WTC11 (cell line): ENCODE results near the gene EHBP1. TPM values are rescaled to one million over a fixed set of nuclear protein-coding genes. Genes with fewer than 3 reads are reported as not detected.
A peak's percentile ranks its signal among the peaks of the same experiment; 100 is the strongest.

Source experiments
- ATAC-seq: fragments of 200-7000 bp; cut with Tn5 transposase; 2 replicates; pipeline ENCODE4 v1.10.0; 2021; ENCODE audit warnings: mild to moderate bottlenecking, moderate library complexity
- CTCF ChIA-PET: fragments of 300-600 bp; sonication (Branson Sonifier 250); formaldehyde crosslinking; loops from one replicate; lab custom pipeline; 2021; ENCODE audit warnings: antibody characterized with exemption; lab: Charles Lee
- POLR2A ChIA-PET: fragments of 350-600 bp; sonication (Branson Sonifier 250); formaldehyde crosslinking; loops from one replicate; lab custom pipeline; 2021; ENCODE audit warnings: antibody characterized with exemption; lab: Charles Lee
- DNase-seq: peaks from one replicate; pipeline ENCODE4 v3.0.0; 2021; ENCODE audit warnings: low spot score
- H3K27ac Mint-ChIP-seq: 2 replicates; pipeline ENCODE4 v1.8.0; 2021; ENCODE audit warnings: mixed read lengths
- H3K27me3 Mint-ChIP-seq: 2 replicates; pipeline ENCODE4 v1.8.0; 2021; ENCODE audit warnings: low read depth, mild to moderate bottlenecking, moderate library complexity, mixed read lengths
- H3K36me3 Mint-ChIP-seq: 2 replicates; pipeline ENCODE4 v1.8.0; 2021; ENCODE audit warnings: mixed read lengths
- H3K4me1 Mint-ChIP-seq: 2 replicates; pipeline ENCODE4 v1.8.0; 2022; ENCODE audit warnings: mixed read lengths
- H3K4me3 Mint-ChIP-seq: 2 replicates; pipeline ENCODE4 v1.8.0; 2021; ENCODE audit warnings: mild to moderate bottlenecking, moderate library complexity, mixed read lengths
- H3K9me3 Mint-ChIP-seq: 2 replicates; pipeline ENCODE4 v1.8.0; 2021; ENCODE audit warnings: mixed read lengths
- CREB1 ChIP-seq: sonication (generic); formaldehyde crosslinking; IDR thresholded peaks from 2 replicates; pipeline ENCODE4 v1.8.0; 2023; ENCODE audit warnings: mild to moderate bottlenecking, missing genetic modification reagents
- ELF4 ChIP-seq: sonication (generic); formaldehyde crosslinking; IDR thresholded peaks from 2 replicates; pipeline ENCODE4 v1.8.1; 2022; ENCODE audit warnings: low read depth, mild to moderate bottlenecking, moderate library complexity, missing genetic modification reagents
- FOXJ3 ChIP-seq: sonication (generic); formaldehyde crosslinking; IDR thresholded peaks from 2 replicates; pipeline ENCODE4 v1.9.0; 2021; ENCODE audit warnings: missing genetic modification reagents, mild to moderate bottlenecking, borderline replicate concordance
- FOXK1 ChIP-seq: sonication (generic); formaldehyde crosslinking; IDR thresholded peaks from 2 replicates; pipeline ENCODE4 v1.8.0; 2022; ENCODE audit warnings: mild to moderate bottlenecking, moderate library complexity, missing genetic modification reagents
- FOXP1 ChIP-seq: sonication (generic); formaldehyde crosslinking; IDR thresholded peaks from 2 replicates; pipeline ENCODE4 v1.8.0; 2022; ENCODE audit warnings: missing genetic modification reagents, mild to moderate bottlenecking, moderate library complexity, borderline replicate concordance
- GRHL2 ChIP-seq: fragments of 250-450 bp; sonication (Bioruptor Pico); IDR thresholded peaks from 2 replicates; pipeline ENCODE4 v1.8.0; 2022; ENCODE audit warnings: mild to moderate bottlenecking, moderate library complexity; ENCODE audit not compliant: insufficient replicate concordance, severe bottlenecking
- MXD4 ChIP-seq: fragments of 250-450 bp; sonication (Bioruptor Pico); IDR thresholded peaks from 2 replicates; pipeline ENCODE4 v1.8.0; 2021; ENCODE audit warnings: mild to moderate bottlenecking, moderate library complexity, borderline replicate concordance
- RORB ChIP-seq: fragments of 250-450 bp; sonication (Bioruptor Pico); IDR thresholded peaks from 2 replicates; pipeline ENCODE4 v1.9.0; 2021; ENCODE audit warnings: mild to moderate bottlenecking
- SOX15 ChIP-seq: fragments of 250-450 bp; sonication (Bioruptor Pico); IDR thresholded peaks from 2 replicates; pipeline ENCODE4 v1.9.0; 2021; ENCODE audit warnings: mild to moderate bottlenecking
- ZNF232 ChIP-seq: sonication (generic); formaldehyde crosslinking; IDR thresholded peaks from 2 replicates; pipeline ENCODE4 v1.8.0; 2022; ENCODE audit warnings: mild to moderate bottlenecking, missing genetic modification reagents
- total RNA-seq: library from RNA; stranded (reverse); gene quantifications from 3 replicates; pipeline ENCODE4 v1.2.3, GENCODE V29; 2021
- TF ChIP-seq, protein P1 (sequence below): fragments of 250-450 bp; sonication (Bioruptor Pico); IDR thresholded peaks from 2 replicates; pipeline ENCODE4 v2.1.2; 2022; ENCODE audit warnings: mild to moderate bottlenecking, moderate library complexity
- TF ChIP-seq, protein P2 (sequence below): sonication (generic); formaldehyde crosslinking; IDR thresholded peaks from 2 replicates; pipeline ENCODE4 v1.8.1; 2023; ENCODE audit warnings: mild to moderate bottlenecking, missing genetic modification reagents, borderline replicate concordance
- TF ChIP-seq, protein P3 (sequence below): sonication (generic); formaldehyde crosslinking; IDR thresholded peaks from 2 replicates; pipeline ENCODE4 v1.8.0; 2022; ENCODE audit warnings: mild to moderate bottlenecking, missing genetic modification reagents
- TF ChIP-seq, protein P4 (sequence below): sonication (generic); formaldehyde crosslinking; IDR thresholded peaks from 2 replicates; pipeline ENCODE4 v1.8.1; 2023; ENCODE audit warnings: mild to moderate bottlenecking, missing genetic modification reagents, moderate library complexity
- TF ChIP-seq, protein P5 (sequence below): sonication (generic); formaldehyde crosslinking; IDR thresholded peaks from 2 replicates; pipeline ENCODE4 v1.8.1; 2022; ENCODE audit warnings: mild to moderate bottlenecking, moderate library complexity, missing genetic modification reagents
- TF ChIP-seq, protein P6 (sequence below): sonication (generic); formaldehyde crosslinking; IDR thresholded peaks from 2 replicates; pipeline ENCODE4 v1.8.1; 2022; ENCODE audit warnings: mild to moderate bottlenecking, missing genetic modification reagents, moderate library complexity, borderline replicate concordance
- TF ChIP-seq, protein P7 (sequence below): sonication (generic); formaldehyde crosslinking; IDR thresholded peaks from 2 replicates; pipeline ENCODE4 v1.8.0; 2022; ENCODE audit warnings: missing genetic modification reagents
- TF ChIP-seq, protein P8 (sequence below): sonication (generic); formaldehyde crosslinking; IDR thresholded peaks from 2 replicates; pipeline ENCODE4 v1.8.1; 2023; ENCODE audit warnings: mild to moderate bottlenecking, missing genetic modification reagents

EHBP1 gene
- total RNA-seq, 1 experiment from 2014 or later, result 36.4 TPM

DNA sequence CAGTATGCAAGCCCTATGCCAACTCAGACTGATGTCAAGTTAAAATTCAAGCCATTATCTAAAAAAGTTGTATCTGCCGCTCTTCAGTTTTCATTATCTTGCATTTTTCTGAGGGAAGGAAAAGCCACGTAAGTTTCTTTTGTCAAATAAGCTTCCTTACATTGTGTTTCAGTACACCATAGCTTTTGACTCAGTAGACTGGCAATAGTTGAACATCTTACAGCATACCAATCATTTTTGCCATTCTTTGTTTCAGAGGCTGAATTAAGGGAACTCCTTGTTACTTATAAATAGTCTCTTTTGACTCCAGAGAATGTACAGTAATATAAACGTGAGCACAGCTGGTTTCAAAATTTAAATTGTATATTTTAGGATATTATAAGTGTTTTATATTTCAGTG is 120.6 kb downstream of the EHBP1 start:
- Mint-ChIP-seq H3K36me3 (peaks cover 29% of the 10 kb centered on the region), H3K9me3 (peaks cover 9% of the 10 kb centered on the region), H3K4me3 (no peak overlapping the region), H3K27ac (peak overlapping the region; percentile 41; the same call in 1 of the 2 replicates), H3K4me1 (peaks cover 19% of the 10 kb centered on the region), H3K27me3 (no peaks in the 10 kb centered on the region)
- ATAC-seq (no peak), DNase-seq (no peak)
- POLR2A ChIA-PET, result no interaction called here
- TF ChIP-seq ZNF232 (CRISPR knock-in tag) (no peak), MXD4 (no peak), RORB (CRISPR knock-in tag) (no peak)
- TF ChIP-seq, protein P1, sequence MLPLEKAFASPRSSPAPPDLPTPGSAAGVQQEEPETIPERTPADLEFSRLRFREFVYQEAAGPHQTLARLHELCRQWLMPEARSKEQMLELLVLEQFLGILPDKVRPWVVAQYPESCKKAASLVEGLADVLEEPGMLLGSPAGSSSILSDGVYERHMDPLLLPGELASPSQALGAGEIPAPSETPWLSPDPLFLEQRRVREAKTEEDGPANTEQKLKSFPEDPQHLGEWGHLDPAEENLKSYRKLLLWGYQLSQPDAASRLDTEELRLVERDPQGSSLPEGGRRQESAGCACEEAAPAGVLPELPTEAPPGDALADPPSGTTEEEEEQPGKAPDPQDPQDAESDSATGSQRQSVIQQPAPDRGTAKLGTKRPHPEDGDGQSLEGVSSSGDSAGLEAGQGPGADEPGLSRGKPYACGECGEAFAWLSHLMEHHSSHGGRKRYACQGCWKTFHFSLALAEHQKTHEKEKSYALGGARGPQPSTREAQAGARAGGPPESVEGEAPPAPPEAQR (CRISPR knock-in tag), result no peak
- CTCF ChIA-PET, result no interaction called here

DNA sequence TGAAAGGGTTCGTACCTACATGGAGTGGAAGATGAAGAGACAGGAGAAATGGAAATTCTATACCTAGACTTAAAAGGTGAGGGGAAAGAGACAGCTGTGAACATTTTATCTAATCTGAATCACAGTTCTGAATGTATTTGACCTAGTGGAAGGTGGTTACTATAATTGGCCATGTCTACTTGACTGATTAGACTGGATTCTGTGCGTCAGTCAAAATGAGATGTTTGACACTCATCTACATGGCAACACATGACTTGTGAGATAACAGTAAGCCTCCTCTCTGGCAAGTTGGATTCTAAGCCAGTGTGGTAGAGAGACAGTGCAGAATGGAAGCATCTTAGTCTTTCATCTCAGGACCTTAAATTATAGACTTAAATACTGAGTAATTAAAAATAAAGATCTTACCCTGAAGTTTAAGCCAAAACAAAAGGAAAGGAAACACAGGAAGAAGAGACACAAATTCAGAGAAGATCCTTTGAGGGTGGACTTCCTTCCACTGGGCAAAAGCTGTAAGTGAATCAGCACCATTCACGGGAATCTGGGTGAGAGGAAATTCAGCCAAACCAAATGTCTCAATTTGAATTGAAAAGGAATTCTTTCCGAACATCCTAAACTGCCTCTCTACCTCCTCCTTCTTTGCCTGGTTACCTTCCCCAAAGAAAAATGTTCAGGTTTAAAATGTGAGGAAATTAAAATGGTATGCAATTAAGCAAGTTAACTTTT is 121.6 kb downstream of the EHBP1 start:
- peaks cover 36% of the 10 kb centered on the region for H3K36me3 Mint-ChIP-seq
- no peak overlapping the region for H3K4me3 Mint-ChIP-seq
- H3K4me1 Mint-ChIP-seq, result peaks cover 19% of the 10 kb centered on the region
- CTCF ChIA-PET, result no interaction called here
- H3K27ac Mint-ChIP-seq, result peak overlapping the region; percentile 20
- DNase-seq (no peak), ATAC-seq (no peak)
- POLR2A ChIA-PET, result no interaction called here
- H3K9me3 Mint-ChIP-seq, result peaks cover 9% of the 10 kb centered on the region
- H3K27me3 Mint-ChIP-seq, result no peaks in the 10 kb centered on the region
- TF ChIP-seq GRHL2 (CRISPR knock-in tag), result no peak
- TF ChIP-seq, protein P2, sequence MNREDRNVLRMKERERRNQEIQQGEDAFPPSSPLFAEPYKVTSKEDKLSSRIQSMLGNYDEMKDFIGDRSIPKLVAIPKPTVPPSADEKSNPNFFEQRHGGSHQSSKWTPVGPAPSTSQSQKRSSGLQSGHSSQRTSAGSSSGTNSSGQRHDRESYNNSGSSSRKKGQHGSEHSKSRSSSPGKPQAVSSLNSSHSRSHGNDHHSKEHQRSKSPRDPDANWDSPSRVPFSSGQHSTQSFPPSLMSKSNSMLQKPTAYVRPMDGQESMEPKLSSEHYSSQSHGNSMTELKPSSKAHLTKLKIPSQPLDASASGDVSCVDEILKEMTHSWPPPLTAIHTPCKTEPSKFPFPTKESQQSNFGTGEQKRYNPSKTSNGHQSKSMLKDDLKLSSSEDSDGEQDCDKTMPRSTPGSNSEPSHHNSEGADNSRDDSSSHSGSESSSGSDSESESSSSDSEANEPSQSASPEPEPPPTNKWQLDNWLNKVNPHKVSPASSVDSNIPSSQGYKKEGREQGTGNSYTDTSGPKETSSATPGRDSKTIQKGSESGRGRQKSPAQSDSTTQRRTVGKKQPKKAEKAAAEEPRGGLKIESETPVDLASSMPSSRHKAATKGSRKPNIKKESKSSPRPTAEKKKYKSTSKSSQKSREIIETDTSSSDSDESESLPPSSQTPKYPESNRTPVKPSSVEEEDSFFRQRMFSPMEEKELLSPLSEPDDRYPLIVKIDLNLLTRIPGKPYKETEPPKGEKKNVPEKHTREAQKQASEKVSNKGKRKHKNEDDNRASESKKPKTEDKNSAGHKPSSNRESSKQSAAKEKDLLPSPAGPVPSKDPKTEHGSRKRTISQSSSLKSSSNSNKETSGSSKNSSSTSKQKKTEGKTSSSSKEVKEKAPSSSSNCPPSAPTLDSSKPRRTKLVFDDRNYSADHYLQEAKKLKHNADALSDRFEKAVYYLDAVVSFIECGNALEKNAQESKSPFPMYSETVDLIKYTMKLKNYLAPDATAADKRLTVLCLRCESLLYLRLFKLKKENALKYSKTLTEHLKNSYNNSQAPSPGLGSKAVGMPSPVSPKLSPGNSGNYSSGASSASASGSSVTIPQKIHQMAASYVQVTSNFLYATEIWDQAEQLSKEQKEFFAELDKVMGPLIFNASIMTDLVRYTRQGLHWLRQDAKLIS (CRISPR knock-in tag), result no peak
- TF ChIP-seq, protein P3, sequence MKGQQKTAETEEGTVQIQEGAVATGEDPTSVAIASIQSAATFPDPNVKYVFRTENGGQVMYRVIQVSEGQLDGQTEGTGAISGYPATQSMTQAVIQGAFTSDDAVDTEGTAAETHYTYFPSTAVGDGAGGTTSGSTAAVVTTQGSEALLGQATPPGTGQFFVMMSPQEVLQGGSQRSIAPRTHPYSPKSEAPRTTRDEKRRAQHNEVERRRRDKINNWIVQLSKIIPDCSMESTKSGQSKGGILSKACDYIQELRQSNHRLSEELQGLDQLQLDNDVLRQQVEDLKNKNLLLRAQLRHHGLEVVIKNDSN, result no peak
- no peak for TF ChIP-seq FOXK1 (CRISPR knock-in tag)
- no peak for TF ChIP-seq CREB1 (CRISPR knock-in tag)
- TF ChIP-seq ELF4 (CRISPR knock-in tag), result no peak
- TF ChIP-seq, protein P4, sequence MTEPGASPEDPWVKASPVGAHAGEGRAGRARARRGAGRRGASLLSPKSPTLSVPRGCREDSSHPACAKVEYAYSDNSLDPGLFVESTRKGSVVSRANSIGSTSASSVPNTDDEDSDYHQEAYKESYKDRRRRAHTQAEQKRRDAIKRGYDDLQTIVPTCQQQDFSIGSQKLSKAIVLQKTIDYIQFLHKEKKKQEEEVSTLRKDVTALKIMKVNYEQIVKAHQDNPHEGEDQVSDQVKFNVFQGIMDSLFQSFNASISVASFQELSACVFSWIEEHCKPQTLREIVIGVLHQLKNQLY (CRISPR knock-in tag), result no peak
- no peak for TF ChIP-seq FOXP1 (CRISPR knock-in tag)
- TF ChIP-seq, protein P5, sequence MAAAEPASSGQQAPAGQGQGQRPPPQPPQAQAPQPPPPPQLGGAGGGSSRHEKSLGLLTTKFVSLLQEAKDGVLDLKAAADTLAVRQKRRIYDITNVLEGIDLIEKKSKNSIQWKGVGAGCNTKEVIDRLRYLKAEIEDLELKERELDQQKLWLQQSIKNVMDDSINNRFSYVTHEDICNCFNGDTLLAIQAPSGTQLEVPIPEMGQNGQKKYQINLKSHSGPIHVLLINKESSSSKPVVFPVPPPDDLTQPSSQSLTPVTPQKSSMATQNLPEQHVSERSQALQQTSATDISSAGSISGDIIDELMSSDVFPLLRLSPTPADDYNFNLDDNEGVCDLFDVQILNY (CRISPR knock-in tag), result no peak
- TF ChIP-seq, protein P6, sequence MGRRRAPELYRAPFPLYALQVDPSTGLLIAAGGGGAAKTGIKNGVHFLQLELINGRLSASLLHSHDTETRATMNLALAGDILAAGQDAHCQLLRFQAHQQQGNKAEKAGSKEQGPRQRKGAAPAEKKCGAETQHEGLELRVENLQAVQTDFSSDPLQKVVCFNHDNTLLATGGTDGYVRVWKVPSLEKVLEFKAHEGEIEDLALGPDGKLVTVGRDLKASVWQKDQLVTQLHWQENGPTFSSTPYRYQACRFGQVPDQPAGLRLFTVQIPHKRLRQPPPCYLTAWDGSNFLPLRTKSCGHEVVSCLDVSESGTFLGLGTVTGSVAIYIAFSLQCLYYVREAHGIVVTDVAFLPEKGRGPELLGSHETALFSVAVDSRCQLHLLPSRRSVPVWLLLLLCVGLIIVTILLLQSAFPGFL (CRISPR knock-in tag), result no peak
- TF ChIP-seq, protein P7, sequence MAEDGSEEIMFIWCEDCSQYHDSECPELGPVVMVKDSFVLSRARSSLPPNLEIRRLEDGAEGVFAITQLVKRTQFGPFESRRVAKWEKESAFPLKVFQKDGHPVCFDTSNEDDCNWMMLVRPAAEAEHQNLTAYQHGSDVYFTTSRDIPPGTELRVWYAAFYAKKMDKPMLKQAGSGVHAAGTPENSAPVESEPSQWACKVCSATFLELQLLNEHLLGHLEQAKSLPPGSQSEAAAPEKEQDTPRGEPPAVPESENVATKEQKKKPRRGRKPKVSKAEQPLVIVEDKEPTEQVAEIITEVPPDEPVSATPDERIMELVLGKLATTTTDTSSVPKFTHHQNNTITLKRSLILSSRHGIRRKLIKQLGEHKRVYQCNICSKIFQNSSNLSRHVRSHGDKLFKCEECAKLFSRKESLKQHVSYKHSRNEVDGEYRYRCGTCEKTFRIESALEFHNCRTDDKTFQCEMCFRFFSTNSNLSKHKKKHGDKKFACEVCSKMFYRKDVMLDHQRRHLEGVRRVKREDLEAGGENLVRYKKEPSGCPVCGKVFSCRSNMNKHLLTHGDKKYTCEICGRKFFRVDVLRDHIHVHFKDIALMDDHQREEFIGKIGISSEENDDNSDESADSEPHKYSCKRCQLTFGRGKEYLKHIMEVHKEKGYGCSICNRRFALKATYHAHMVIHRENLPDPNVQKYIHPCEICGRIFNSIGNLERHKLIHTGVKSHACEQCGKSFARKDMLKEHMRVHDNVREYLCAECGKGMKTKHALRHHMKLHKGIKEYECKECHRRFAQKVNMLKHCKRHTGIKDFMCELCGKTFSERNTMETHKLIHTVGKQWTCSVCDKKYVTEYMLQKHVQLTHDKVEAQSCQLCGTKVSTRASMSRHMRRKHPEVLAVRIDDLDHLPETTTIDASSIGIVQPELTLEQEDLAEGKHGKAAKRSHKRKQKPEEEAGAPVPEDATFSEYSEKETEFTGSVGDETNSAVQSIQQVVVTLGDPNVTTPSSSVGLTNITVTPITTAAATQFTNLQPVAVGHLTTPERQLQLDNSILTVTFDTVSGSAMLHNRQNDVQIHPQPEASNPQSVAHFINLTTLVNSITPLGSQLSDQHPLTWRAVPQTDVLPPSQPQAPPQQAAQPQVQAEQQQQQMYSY (CRISPR knock-in tag), result no peak
- TF ChIP-seq, protein P8, sequence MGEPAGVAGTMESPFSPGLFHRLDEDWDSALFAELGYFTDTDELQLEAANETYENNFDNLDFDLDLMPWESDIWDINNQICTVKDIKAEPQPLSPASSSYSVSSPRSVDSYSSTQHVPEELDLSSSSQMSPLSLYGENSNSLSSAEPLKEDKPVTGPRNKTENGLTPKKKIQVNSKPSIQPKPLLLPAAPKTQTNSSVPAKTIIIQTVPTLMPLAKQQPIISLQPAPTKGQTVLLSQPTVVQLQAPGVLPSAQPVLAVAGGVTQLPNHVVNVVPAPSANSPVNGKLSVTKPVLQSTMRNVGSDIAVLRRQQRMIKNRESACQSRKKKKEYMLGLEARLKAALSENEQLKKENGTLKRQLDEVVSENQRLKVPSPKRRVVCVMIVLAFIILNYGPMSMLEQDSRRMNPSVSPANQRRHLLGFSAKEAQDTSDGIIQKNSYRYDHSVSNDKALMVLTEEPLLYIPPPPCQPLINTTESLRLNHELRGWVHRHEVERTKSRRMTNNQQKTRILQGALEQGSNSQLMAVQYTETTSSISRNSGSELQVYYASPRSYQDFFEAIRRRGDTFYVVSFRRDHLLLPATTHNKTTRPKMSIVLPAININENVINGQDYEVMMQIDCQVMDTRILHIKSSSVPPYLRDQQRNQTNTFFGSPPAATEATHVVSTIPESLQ (CRISPR knock-in tag), result no peak
- TF ChIP-seq FOXJ3 (CRISPR knock-in tag), result no peak
- no peak for TF ChIP-seq SOX15 (CRISPR knock-in tag)
